Activated CD4-positive, CD25-positive, alpha-beta regulatory T cell treated with anti-CD3 and anti-CD28 coated beads, Interleukin-2, amount 50 U/mL, for 16 hours (primary cell): ENCODE data around the gene CAPN5.

ENCODE experiments used
- DNase-seq: peaks from one replicate; pipeline ENCODE4 v3.0.0-alpha.2; 2020; ENCODE audit warnings: low read depth, low spot score

Gene CAPN5

GRCh38 chr11:77171885-77172665 lies 105.3 kb downstream of the CAPN5 start:
- DNase-seq, result no peak

DNA sequence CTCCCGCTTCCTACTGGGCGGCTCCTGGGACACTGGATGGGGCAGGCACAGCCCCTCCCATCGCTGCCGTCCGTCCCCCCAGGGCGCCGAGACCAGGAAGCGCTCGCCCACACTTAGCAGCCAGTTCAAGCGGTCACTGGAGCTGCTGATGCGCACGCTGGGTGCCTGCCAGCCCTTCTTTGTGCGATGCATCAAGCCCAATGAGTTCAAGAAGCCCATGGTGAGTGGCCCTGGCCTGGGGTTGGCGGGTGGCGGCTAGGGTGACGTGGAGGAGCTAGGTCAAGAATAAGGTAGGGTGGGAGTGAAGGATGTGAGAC lies 105.9 kb downstream of the CAPN5 start:
- DNase-seq, result no peak

GRCh38 chr11:77173494-77173893 lies 106.7 kb downstream of the CAPN5 start:
- no peak for DNase-seq

DNA sequence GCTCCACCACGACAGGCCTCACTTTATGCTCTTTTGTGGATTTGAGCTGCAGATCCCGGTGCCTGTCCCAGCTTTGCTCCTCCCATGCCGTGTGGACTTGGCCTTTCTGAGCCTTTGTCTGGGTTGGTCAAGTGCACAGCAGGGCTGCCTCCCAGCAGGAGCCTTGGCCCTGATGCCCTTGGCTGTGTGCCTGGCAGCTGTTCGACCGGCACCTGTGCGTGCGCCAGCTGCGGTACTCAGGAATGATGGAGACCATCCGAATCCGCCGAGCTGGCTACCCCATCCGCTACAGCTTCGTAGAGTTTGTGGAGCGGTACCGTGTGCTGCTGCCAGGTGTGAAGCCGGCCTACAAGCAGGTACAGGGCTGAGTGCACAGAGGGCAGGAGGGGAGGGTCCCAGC lies 107.8 kb downstream of the CAPN5 start:
- DNase-seq, result no peak

DNA sequence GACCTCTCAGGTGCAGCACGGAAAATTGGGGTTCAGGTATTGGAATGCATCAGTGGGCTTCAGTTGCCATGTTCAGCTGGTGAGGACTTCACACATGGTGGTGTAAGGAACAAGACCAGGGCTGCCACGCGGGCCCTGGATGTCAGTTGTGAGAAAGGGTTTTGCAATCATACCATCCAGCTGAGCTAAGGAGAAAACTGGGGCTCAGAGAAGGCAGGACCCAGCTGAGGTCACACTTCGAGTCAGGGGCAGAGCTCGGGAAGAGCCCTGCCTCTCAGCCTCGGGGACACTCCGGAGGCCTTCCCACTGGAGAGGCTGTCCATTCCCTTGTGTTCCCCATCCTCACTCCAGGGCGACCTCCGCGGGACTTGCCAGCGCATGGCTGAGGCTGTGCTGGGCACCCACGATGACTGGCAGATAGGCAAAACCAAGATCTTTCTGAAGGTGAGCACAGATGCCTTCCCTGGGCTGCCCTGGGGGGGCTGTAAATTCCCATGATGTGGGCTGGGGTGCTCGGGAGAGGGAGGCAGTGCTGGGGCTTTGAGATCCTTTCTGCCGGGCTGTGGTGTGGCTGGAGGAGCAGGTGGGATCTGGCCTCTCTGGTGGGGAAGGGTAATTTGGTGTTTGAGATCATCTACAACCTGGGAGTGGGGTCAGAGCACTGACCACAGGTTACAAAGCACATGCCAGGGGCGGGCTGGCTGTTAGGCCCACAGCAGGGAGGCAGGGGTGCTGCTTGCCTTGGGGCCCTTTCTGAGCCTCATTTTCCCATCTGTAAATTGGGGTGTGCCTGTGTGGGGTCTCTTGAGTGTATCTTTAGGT lies 108.5 kb downstream of the CAPN5 start:
- DNase-seq, result no peak
